Hematopoietic multipotent progenitor cell treated with erythropoietin and hydrocortisone succinate and interleukin-3 and kit ligand, for 17 days (in vitro differentiated cells): ENCODE results near the gene H19.

Experiments used
- DNase-seq: peaks from one replicate; pipeline ENCODE4 v3.0.0-alpha.2; 2015; ENCODE audit warnings: low spot score

Gene H19

GRCh38 chr11:1946812-1947484, 50.7 kb downstream of the H19 start, which contains the start of gene MRPL23:
Gene MRPL23 (plus strand): TSS chr11:1947332. CDS start chr11:1947363, 31 bp downstream.
- DNase-seq: no peak
